Tibial nerve (tissue), 4 donors: Measurements from ENCODE around the gene RPL36.

Source experiments
- EP300 ChIP-seq, 2 donors: sonication (generic); formaldehyde crosslinking; IDR thresholded peaks; one replicate each; pipeline ENCODE4 v1.6.1; 2017; ENCODE audit warnings: antibody characterized with exemption in 2 of 2, mild to moderate bottlenecking in 1 of 2
- POLR2A ChIP-seq, 2 donors: fragments of 450-650 bp; IDR thresholded peaks; one replicate each; pipeline ENCODE4 v1.6.1; 2017; ENCODE audit warnings: antibody characterized with exemption in 2 of 2, mild to moderate bottlenecking in 2 of 2, moderate library complexity in 2 of 2
- TF ChIP-seq, protein P1 (sequence below), 5 experiments: fragments of 200-600 bp in 3 of 5; fragments of 450-650 bp in 2 of 5; sonication (generic) in 3 of 5; IDR thresholded peaks; one replicate each; pipeline ENCODE4 v1.5.1; 2016 to 2019; ENCODE audit warnings: antibody characterized with exemption in 5 of 5, mild to moderate bottlenecking in 3 of 5, moderate library complexity in 2 of 5

- TF ChIP-seq, protein P1, sequence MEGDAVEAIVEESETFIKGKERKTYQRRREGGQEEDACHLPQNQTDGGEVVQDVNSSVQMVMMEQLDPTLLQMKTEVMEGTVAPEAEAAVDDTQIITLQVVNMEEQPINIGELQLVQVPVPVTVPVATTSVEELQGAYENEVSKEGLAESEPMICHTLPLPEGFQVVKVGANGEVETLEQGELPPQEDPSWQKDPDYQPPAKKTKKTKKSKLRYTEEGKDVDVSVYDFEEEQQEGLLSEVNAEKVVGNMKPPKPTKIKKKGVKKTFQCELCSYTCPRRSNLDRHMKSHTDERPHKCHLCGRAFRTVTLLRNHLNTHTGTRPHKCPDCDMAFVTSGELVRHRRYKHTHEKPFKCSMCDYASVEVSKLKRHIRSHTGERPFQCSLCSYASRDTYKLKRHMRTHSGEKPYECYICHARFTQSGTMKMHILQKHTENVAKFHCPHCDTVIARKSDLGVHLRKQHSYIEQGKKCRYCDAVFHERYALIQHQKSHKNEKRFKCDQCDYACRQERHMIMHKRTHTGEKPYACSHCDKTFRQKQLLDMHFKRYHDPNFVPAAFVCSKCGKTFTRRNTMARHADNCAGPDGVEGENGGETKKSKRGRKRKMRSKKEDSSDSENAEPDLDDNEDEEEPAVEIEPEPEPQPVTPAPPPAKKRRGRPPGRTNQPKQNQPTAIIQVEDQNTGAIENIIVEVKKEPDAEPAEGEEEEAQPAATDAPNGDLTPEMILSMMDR (IDR thresholded peaks at IDR 0.05) = no peak
- TF ChIP-seq POLR2A (IDR thresholded peaks at IDR 0.05) = no peak
- TF ChIP-seq EP300 (IDR thresholded peaks at IDR 0.05) = no peak
Measured at GRCh38 chr19:5666921-5667610, 23.0 kb upstream of the RPL36 start.
